Stomach smooth muscle (tissue), 2 donors: ENCODE measurements around the gene ZNF800.

Experiments
- H3K27ac ChIP-seq: one replicate; pipeline ENCODE4 v1.7.0; 2013; ENCODE audit warnings: mild to moderate bottlenecking, low read length, inconsistent platforms
- H3K27me3 ChIP-seq, 2 donors: one replicate each; pipeline ENCODE4 v1.7.0; 2013; ENCODE audit warnings: low read length in 2 of 2; ENCODE audit not compliant: insufficient read depth in 2 of 2, control insufficient read depth in 1 of 2
- H3K36me3 ChIP-seq, 2 donors: one replicate each; pipeline ENCODE4 v1.7.0; 2013; ENCODE audit warnings: low read length in 2 of 2; ENCODE audit not compliant: control insufficient read depth in 2 of 2, insufficient read depth in 2 of 2
- H3K4me1 ChIP-seq: one replicate; pipeline ENCODE4 v1.7.0; 2013; ENCODE audit warnings: low read length; ENCODE audit not compliant: control insufficient read depth, insufficient read depth
- H3K4me3 ChIP-seq, 2 donors: one replicate each; pipeline ENCODE4 v1.7.0; 2013; ENCODE audit warnings: low read length in 2 of 2
- H3K9ac ChIP-seq, 2 donors: one replicate each; pipeline ENCODE4 v1.7.0; 2013; ENCODE audit warnings: low read length in 2 of 2, mild to moderate bottlenecking in 1 of 2
- H3K9me3 ChIP-seq, 2 donors: one replicate each; pipeline ENCODE4 v1.7.0; 2013; ENCODE audit warnings: low read length in 2 of 2; ENCODE audit not compliant: control insufficient read depth in 2 of 2
- donor health status: healthy.
- donor health status: Pancreatic carcinoma.

Gene ZNF800

DNA sequence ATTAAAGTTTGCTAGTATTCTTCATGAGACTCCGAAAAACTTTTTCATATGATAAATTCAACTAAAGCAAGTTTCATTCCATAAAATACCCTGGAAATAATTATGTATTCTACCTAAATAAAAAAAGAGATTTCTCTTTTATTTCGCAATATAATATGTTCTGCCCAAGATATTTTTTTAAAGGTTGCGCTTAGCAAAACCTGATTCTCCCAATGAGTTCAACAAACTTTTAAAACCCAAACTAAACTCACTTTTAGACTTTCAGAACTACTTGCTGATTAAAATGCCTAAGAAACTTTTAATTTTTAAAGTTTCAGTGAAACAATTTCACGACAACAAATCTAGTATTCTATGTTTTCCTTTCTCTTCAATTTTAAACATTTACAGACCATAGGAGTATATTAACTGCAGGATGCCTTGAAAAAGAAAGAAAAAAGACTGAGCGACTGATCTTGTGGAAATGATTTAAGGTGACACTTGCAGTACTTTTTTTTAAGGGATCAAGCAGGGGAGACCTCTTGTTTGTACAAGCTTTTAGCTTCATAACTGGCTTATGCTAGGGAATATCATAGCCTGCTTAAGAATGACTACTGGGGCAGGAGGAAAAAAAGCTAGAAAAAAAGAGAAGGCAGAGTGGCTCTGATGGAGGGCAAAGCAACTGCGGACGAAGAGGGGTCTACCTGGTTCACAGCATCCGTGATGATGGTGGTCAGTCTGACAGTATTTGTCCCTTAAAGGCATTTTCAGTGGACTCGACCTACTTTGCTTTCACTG lies 1.5 kb downstream of the ZNF800 start:
- Histone ChIP-seq H3K27me3 (no peaks in the 10 kb centered on the region), H3K4me3 (peak overlapping the region; percentile 80 to 87), H3K36me3 (peaks cover 3 to 8% of the 10 kb centered on the region in 2 donors), H3K9ac (peak overlapping the region; percentile 83 to 93), H3K9me3 (no peaks in the 10 kb centered on the region), H3K27ac (no peak overlapping the region), H3K4me1 (peaks cover 10% of the 10 kb centered on the region)

DNA sequence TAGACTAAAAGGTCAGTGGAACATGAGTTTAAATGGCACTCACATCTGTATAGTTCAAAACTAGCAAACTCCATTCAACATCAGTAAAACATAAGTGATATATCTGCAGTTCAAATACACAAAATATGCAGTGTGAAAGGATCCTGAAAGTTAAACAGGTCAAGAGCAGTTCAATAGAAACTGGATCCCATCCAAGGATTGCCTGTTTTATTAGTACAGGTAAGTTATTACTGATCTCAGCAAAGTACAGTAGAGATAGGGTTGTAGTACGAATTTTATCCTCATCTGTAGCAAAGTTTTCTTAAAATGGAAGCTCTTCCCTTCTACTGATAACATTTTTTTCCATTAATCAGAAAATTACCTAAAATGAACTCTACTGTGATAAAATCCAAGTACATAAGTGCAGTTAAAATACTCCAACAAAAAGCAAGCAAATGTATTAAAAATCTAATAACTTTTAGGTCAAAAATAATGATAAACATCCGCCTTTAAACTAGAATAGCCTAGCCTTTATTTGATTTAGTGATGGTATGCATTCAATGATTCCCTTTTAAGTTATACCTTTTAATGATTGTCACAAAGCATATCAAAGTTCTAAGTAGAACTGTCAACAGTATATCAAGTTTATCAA lies 2.2 kb downstream of the ZNF800 start:
- no peaks in the 10 kb centered on the region for H3K9me3 ChIP-seq
- H3K27me3 ChIP-seq: no peaks in the 10 kb centered on the region
- H3K4me1 ChIP-seq: peaks cover 10% of the 10 kb centered on the region
- no peak overlapping the region for H3K4me3 ChIP-seq
- H3K27ac ChIP-seq: no peak overlapping the region
- peaks cover 3 to 8% of the 10 kb centered on the region in 2 donors for H3K36me3 ChIP-seq
- H3K9ac ChIP-seq: no peak overlapping the region

DNA sequence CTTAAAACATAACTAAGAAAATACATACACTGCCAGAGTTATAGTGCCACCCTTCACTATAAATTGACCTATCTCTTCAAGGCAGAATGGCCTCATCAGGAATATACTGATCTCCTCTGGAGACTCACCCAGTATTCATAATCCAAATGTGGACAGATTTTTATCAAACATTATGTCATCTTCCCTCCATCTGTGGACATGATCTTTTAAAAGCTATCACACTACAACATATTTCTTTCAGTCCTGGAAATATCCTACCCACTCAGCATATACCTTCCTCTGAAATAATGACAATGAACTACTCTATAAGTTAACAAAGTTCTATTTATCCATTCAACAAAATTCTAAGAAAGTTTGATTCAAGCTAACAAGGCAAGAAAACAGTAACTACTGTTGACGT lies 3.2 kb downstream of the ZNF800 start:
- H3K9ac ChIP-seq: no peak overlapping the region
- H3K36me3 ChIP-seq: peaks cover 3 to 8% of the 10 kb centered on the region in 2 donors
- no peak overlapping the region for H3K4me3 ChIP-seq

DNA sequence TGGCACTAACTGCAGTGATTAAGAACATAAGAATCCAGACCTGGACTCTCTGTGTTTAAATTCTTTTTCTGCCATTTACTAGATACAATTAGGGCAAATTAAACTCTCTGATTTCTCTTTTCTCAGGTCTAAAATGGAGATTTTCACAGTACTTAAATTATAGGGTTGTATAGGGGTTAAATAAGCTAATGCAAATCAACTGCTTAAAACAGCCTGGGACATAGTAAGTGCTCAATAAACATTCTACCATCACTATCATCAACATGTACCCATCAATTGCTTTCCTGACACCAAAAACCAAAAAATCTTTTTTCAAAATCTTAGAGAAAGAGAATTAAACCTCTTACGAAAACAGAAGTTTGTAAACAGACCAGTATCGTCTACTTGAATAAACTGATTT lies 4.5 kb downstream of the ZNF800 start:
- Histone ChIP-seq H3K36me3 (peaks cover 3 to 8% of the 10 kb centered on the region in 2 donors), H3K4me3 (no peak overlapping the region), H3K9me3 (no peaks in the 10 kb centered on the region), H3K4me1 (peaks cover 3% of the 10 kb centered on the region), H3K27ac (no peak overlapping the region), H3K27me3 (no peaks in the 10 kb centered on the region), H3K9ac (no peak overlapping the region)

More for the DNA sequence above, 3.2 kb downstream of the ZNF800 start:
- H3K9me3 ChIP-seq: no peaks in the 10 kb centered on the region
- no peaks in the 10 kb centered on the region for H3K27me3 ChIP-seq
- H3K27ac ChIP-seq: no peak overlapping the region
- peaks cover 10% of the 10 kb centered on the region for H3K4me1 ChIP-seq

DNA sequence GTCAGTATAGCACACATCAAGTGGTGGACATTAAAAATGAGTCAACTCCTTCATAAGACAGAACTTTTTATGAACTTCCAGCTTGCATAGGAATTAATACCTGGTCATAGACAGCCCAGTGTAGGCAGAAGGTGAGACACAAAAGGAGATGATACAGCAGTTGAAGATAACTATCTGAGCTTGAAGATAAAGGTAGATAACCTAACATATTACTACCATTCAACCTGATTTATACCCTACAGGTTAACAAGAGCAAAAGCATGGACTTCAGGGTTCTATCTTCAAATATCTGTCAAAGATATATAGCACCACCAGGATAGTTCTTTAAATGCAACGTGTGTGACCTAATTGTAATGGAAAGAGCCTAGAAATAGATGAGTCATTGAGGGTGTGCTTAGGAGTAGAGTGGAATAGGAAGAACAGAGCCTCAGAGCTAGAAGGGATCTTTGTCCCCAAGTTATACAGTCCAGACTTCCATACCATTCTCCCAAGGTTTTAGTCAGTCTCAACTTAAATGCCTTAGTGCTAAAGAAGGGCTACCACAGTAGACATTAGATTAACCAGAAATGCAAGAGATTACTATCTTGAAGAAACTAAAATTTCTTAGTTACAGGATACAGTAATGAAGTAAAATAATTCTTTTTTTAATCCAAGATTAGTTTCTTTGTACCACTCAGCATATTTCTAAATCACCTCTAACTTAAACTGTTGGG lies 9.2 kb downstream of the ZNF800 start:
- Histone ChIP-seq H3K9me3 (no peaks in the 10 kb centered on the region), H3K36me3 (peaks cover 3 to 4% of the 10 kb centered on the region in 2 donors), H3K9ac (no peak overlapping the region), H3K27me3 (no peaks in the 10 kb centered on the region), H3K4me3 (no peak overlapping the region), H3K27ac (no peak overlapping the region), H3K4me1 (no peaks in the 10 kb centered on the region)

DNA sequence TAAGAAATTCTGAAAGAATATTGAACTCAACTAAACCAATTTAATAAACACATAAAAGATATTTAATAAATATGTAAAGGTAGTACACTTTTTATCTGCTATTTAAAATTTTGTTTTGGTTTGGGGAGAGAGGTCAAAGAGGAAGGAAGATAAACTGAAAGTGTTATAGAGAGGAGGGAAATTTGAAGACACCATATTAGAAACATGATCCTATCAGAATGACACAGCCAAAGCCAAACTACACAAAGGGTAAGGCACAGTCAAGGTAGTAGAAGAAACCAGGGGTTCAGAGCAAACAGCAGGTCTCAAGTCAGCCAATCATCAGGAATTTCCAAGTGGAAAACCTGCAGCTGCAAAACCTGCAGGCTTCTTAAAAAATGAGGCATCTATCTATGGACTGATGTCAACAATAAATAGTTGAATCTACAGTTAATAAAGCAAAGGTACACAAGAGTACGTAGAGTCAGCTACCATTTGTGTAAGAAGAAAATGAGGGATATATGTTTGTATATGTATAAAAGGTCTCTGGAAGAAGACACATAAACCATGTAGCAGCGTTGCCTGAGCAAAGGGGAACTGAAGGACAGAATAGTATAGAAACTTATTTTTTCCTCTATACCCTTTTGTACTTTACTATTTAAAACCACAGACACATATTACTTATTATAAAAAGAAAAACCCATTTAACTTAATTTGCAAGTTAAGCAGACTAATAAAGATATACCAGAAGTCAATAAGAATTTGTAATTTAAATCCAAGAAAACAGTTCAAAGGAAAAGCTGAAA lies 10.0 kb downstream of the ZNF800 start:
- no peak overlapping the region for H3K27ac ChIP-seq
- H3K4me3 ChIP-seq: no peak overlapping the region
- no peaks in the 10 kb centered on the region for H3K4me1 ChIP-seq
- no peak overlapping the region for H3K9ac ChIP-seq
- no peaks in the 10 kb centered on the region for H3K27me3 ChIP-seq
- H3K36me3 ChIP-seq: peaks cover 3 to 4% of the 10 kb centered on the region in 2 donors
- no peaks in the 10 kb centered on the region for H3K9me3 ChIP-seq

DNA sequence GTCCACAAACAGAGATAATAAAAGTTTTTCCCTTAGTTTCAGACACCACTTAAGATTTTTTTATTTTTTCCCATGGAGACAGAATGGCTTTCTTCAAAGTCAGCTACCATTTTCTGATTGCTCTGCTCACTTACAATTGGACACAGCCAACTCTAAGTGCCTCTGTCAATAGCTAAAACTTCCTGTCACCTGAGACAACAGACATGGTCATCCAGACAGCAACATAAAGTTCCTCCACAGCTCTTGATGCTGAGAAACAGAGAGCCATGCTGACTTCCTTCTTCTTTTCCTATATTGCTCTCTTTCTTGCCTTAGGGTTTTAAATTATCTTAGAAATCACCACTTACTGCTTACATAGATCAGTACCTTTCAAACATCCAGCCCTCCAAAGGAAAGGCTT lies 12.0 kb downstream of the ZNF800 start:
- no peaks in the 10 kb centered on the region for H3K36me3 ChIP-seq
- no peak overlapping the region for H3K4me3 ChIP-seq
- H3K27ac ChIP-seq: no peak overlapping the region
- no peaks in the 10 kb centered on the region for H3K27me3 ChIP-seq
- H3K9ac ChIP-seq: no peak overlapping the region
- H3K4me1 ChIP-seq: no peaks in the 10 kb centered on the region
- H3K9me3 ChIP-seq: no peaks in the 10 kb centered on the region

DNA sequence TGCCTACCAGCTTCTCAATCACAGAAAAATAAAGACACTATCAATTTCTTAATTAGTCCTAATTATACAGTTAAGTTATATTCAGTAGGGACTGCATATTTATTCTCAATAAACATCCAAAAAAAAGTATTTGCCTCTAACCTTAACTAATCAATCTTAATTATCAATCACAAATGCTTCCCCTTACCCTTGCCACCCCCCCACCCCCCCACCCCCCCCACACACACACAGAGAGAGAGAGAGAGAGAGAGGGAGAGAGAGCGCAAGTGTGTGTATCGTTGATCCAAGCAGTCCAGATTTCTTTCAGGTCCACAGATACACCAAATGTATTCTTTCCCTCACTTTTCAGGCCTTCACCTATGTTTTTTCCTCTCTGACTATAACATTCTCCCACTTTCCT lies 12.9 kb downstream of the ZNF800 start:
- Histone ChIP-seq H3K36me3 (peaks cover 0 to 2% of the 10 kb centered on the region in 2 donors), H3K4me3 (no peak overlapping the region), H3K27me3 (no peaks in the 10 kb centered on the region), H3K9ac (no peak overlapping the region), H3K27ac (no peak overlapping the region), H3K9me3 (no peaks in the 10 kb centered on the region), H3K4me1 (no peaks in the 10 kb centered on the region)

DNA sequence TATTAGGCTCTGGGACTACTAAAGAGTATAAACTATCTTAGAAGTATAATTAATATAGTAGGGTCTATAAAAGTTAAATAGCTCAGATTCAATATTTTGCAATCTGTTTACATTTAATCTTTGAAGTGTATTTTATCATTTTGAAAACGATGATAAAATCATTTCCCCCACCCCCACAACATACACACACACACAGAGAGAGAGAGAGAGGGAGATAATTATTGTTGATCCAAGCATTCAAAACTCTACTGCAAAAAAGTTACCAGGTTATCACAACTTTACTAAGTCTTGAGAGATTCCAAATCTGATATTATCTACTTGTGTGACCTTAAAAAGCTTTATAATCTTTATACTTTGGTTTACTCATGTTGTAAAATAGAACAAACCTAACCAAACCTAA lies 14.0 kb downstream of the ZNF800 start:
- H3K4me1 ChIP-seq: no peaks in the 10 kb centered on the region
- H3K27ac ChIP-seq: no peak overlapping the region
- no peak overlapping the region for H3K4me3 ChIP-seq
- H3K9ac ChIP-seq: no peak overlapping the region
- H3K36me3 ChIP-seq: peaks cover 0 to 12% of the 10 kb centered on the region in 2 donors
- H3K9me3 ChIP-seq: no peaks in the 10 kb centered on the region
- H3K27me3 ChIP-seq: no peaks in the 10 kb centered on the region

DNA sequence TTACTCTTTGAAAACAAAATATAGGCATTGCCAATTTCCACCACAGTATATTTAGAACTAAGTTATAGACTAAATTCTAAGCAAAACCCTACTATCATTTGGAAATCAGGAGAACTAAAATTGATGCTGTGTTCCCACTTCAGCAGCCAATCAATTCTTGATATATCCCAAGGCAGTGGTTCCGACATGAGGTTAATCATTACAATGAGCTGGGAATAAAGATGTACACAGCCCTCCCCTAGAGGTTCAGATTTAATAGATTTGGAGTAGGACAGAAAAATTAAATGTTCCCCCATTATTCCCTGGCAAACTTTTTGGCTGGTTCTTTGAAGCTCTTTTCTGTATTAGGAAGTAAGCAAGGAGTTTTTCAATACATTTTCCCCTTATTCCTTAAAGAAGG lies 15.1 kb downstream of the ZNF800 start:
- Histone ChIP-seq H3K9me3 (no peaks in the 10 kb centered on the region), H3K36me3 (peaks cover 0 to 16% of the 10 kb centered on the region in 2 donors), H3K27me3 (no peaks in the 10 kb centered on the region), H3K27ac (no peak overlapping the region), H3K4me1 (no peaks in the 10 kb centered on the region), H3K9ac (no peak overlapping the region), H3K4me3 (no peak overlapping the region)
